GM19397 (cell line): ENCODE data around the gene TTYH1.

Experiments used
- ATAC-seq: cut with Tn5 transposase; IDR thresholded peaks from one replicate; pipeline ENCODE4 v1.9.1; 2021; ENCODE audit warnings: mild to moderate bottlenecking, moderate library complexity; ENCODE audit not compliant: unreplicated experiment

TTYH1 gene

GRCh38 chr19:54473892-54474372 lies 58.7 kb downstream of the TTYH1 start:
- ATAC-seq = no peak

DNA sequence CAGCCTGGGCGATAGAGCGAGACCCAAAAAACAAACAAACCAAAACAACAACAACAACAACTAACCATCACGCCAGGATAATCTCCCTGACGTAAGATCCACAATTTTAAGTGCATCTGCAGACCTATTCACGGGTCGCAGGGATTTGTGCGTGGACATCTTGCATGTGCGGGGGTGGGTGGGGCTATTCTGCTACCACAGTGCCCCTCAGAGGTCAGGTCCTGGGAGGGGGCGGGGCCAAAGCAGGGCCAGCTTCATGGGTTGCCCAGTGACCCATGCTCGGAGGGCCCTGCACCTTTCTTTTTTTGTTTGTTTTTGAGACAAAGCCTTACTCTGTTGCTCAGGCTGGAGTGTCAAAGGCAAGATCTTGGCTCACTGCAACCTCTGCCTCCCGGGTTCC lies 60.4 kb downstream of the TTYH1 start:
- no peak for ATAC-seq

DNA sequence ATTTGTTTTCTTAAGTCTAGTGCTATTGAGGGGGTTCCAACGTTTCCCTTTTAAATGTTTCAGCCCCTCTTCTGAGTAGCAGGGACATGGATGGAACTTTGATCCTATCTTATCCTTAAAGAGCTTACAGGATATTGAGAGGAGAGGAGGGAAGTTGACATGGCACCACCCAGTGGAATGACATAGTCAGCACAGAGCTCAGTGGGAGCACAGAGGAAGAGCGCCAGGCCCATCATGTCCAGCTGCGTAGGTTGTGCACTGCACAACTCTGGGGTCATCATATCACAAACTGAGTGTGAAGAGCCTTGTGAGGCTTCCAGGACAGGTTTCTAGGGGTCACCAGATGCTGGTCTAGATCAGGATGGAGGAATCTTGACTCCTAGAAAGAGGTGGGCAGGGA lies 62.4 kb downstream of the TTYH1 start:
- no peak for ATAC-seq

DNA sequence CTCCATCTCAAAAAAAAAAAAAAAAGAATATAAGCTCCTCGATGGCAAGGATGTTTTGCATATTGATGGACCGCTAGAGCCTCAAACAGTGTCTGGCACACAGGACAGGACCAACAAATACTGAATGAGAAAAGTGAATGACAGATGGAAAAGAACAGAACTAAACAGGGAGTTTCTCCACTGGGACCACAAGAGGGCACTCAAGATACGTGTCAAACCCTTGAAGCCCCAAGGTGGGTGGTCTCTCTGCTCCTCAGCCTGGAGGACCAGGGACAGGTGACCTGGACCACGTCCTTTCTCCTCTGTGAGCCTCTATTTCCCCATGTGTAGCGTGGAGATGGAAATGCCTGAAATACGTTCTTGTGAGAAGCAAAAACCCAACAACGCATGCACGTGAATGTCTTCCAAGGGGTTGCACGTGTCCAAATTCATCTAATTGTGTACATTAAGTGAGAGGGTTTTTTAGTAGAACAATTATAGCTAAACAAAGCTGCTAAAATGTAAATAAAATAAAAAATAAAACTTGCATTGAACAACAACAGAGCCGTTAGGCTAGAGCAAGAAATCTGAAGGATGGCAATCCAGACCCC lies 63.5 kb downstream of the TTYH1 start:
- no peak for ATAC-seq

GRCh38 chr19:54480051-54480450 lies 64.8 kb downstream of the TTYH1 start:
- ATAC-seq = no peak

DNA sequence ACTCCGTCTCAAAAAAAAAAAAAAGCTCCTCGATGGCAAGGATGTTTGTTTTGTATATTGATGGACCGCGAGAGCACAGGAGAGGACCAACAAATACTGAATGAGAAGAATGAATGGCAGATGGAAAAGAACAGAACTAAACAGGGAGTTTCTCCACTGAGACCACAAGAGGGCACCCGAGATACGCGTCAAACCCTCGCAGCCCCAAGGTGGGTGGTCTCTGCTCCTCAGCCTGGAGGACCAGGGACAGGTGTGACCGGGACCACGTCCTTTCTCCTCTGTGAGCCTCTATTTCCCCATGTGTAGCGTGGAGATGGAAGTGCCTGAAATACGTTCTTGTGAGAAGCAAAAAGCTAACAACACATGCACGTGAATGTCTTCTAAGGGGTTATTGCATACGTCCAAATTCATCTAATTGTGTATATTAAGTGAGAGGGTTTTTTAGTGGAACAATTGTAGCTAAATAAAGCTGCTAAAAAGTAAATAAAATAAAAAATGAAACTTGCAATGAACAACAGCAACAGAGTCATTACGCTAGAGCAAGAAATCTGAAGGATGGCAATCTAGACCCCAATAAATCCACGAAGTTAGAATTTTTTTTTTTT lies 66.2 kb downstream of the TTYH1 start:
- ATAC-seq = no peak

DNA sequence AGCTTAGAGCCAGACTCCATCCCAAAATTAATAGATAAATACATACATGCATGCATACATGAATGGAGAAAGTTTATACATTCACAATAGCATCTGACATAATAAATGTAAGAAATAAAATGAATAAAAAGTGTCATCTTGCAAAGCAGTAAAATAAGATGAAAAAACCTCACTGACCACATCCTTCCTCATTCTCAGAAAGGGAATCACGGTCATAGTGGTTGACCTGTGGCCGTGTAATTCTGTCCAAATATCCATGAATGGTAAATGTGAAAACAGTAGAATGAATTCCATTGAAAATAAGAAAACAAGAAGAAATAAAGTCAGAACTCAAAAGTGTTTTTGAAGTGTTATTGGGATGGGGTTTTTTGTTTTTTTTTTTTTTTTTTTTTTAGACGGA lies 67.6 kb downstream of the TTYH1 start:
- ATAC-seq = no peak

- ATAC-seq = no peak
Observed at GRCh38 chr19:54484451-54484850, 69.2 kb downstream of the TTYH1 start.

DNA sequence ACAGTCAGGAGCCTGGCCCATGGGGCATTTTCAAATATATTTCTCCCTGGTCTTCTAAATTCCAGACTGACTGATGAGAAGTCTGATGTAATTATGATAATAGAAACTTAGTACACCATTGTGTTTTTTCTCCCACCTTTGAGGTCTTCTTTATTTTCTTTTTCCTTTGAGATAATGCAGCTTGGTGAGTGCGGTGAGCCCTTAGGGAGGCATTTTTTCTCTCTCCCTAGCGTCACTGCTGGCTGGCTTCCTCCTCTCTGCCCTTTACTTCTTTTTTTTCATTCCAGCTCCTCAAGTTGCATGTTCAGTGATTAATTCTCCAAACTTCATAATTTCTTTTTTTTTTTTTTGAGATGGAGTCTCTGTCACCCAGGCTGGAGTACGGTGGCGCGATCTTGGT lies 70.6 kb downstream of the TTYH1 start:
- no peak for ATAC-seq
